B cell (primary cell): ENCODE results near the gene FOXN3. TPM values are rescaled to one million over a fixed set of nuclear protein-coding genes. Genes with fewer than 3 reads are reported as not detected.

Experiments
- ATAC-seq: fragments of 200-7000 bp; cut with Tn5 transposase; one replicate; pipeline ENCODE4 v1.10.0; 2021; ENCODE audit warnings: low read depth, mild to moderate bottlenecking, moderate number of reproducible peaks, moderate library complexity
- CTCF ChIA-PET: fragments of 350-600 bp; sonication (Branson Sonifier 250); formaldehyde crosslinking; loops from one replicate; lab custom pipeline; 2021; ENCODE audit warnings: antibody characterized with exemption, inconsistent platforms; lab: Charles Lee
- POLR2A ChIA-PET: fragments of 350-600 bp; sonication (Branson Sonifier 250); formaldehyde crosslinking; loops from one replicate; lab custom pipeline; 2021; ENCODE audit warnings: antibody characterized with exemption; lab: Charles Lee
- DNase-seq: peaks from one replicate; pipeline ENCODE4 v3.0.0; 2013
- H2AFZ ChIP-seq: 2 replicates; pipeline ENCODE4 v1.6.1; 2012; ENCODE audit warnings: mild to moderate bottlenecking, low read depth, low read length; ENCODE audit not compliant: insufficient read depth, poor library complexity, severe bottlenecking
- H3K27ac ChIP-seq, 2 donors: 1 replicate in 1 of 2; 2 replicates in 1 of 2; pipeline ENCODE4 v1.5.1; 2012 to 2013; ENCODE audit warnings: low read length in 2 of 2, mild to moderate bottlenecking in 2 of 2, moderate library complexity in 1 of 2
- H3K27me3 ChIP-seq, 4 experiments: fragments of 200-600 bp in 1 of 4; sonication (generic) in 1 of 4; replicated peaks in 1 of 4; 1 replicate in 2 of 4; 2 replicates in 2 of 4; pipeline versions ENCODE4 v1.6.1 to v1.7.0; 2013 to 2016; ENCODE audit warnings: low read length in 3 of 4, mild to moderate bottlenecking in 2 of 4, mixed read lengths in 1 of 4, moderate library complexity in 1 of 4; ENCODE audit not compliant: insufficient read depth in 4 of 4, control insufficient read depth in 3 of 4; ENCODE audit errors: control extremely low read depth in 1 of 4
- H3K36me3 ChIP-seq, 2 experiments: replicated peaks in 1 of 2; 1 replicate in 1 of 2; 2 replicates in 1 of 2; pipeline versions ENCODE4 v1.6.1 to v1.7.1; 2013; ENCODE audit warnings: low read length in 1 of 2; ENCODE audit not compliant: insufficient read depth in 2 of 2, control insufficient read depth in 1 of 2; ENCODE audit errors: control extremely low read depth in 1 of 2, extremely low read depth in 1 of 2
- H3K4me1 ChIP-seq, 2 donors: fragments of 200-600 bp in 1 of 2; sonication (generic) in 1 of 2; 1 replicate in 1 of 2; 2 replicates in 1 of 2; pipeline versions ENCODE4 v1.5.1 to v1.6.1; 2013 to 2017; ENCODE audit warnings: low read length in 2 of 2; ENCODE audit not compliant: control insufficient read depth in 2 of 2, insufficient read depth in 2 of 2
- H3K4me2 ChIP-seq: replicated peaks from 2 replicates; pipeline ENCODE3; 2012; ENCODE audit warnings: mild to moderate bottlenecking, low read depth, low read length; ENCODE audit not compliant: poor library complexity, severe bottlenecking
- H3K4me3 ChIP-seq, 5 experiments: fragments of 200-600 bp in 1 of 5; sonication (generic) in 1 of 5; 1 replicate in 3 of 5; 2 replicates in 2 of 5; pipeline versions ENCODE4 v1.5.1 to v1.7.0; 2011 to 2016; ENCODE audit warnings: low read length in 4 of 5, mild to moderate bottlenecking in 4 of 5, low read depth in 2 of 5, control low read depth in 1 of 5, moderate library complexity in 1 of 5; ENCODE audit not compliant: insufficient read depth in 1 of 5; ENCODE audit errors: control extremely low read depth in 1 of 5, extremely low read depth in 1 of 5
- H3K79me2 ChIP-seq: fragments of 200-600 bp; sonication (generic); one replicate; pipeline ENCODE4 v1.6.0; 2016; ENCODE audit warnings: low read length; ENCODE audit not compliant: control insufficient read depth, insufficient read depth
- H3K9ac ChIP-seq: fragments of 200-600 bp; sonication (generic); 2 replicates; pipeline ENCODE4 v1.6.1; 2017; ENCODE audit warnings: mild to moderate bottlenecking, low read length, moderate library complexity
- H3K9me3 ChIP-seq, 3 donors: one replicate each; pipeline versions ENCODE4 v1.6.1 to v1.7.1; 2013; ENCODE audit warnings: low read length in 2 of 3; ENCODE audit not compliant: control insufficient read depth in 2 of 3, insufficient read depth in 1 of 3; ENCODE audit errors: control extremely low read depth in 1 of 3
- H4K20me1 ChIP-seq: 2 replicates; pipeline ENCODE4 v1.6.0; 2012; ENCODE audit warnings: mild to moderate bottlenecking, low read length; ENCODE audit not compliant: insufficient read depth, control insufficient read depth, poor library complexity, severe bottlenecking
- H3K27ac Mint-ChIP-seq: one replicate; pipeline ENCODE4 v1.8.0; 2021; ENCODE audit warnings: mixed read lengths
- H3K27me3 Mint-ChIP-seq: one replicate; pipeline ENCODE4 v1.8.0; 2021; ENCODE audit warnings: mixed read lengths
- H3K4me1 Mint-ChIP-seq: one replicate; pipeline ENCODE4 v1.8.0; 2021; ENCODE audit warnings: mixed read lengths
- H3K4me3 Mint-ChIP-seq: one replicate; pipeline ENCODE4 v1.8.0; 2021; ENCODE audit warnings: mixed read lengths
- H3K9me3 Mint-ChIP-seq: one replicate; pipeline ENCODE4 v1.8.0; 2022; ENCODE audit warnings: mixed read lengths; ENCODE audit not compliant: insufficient read depth
- CTCF ChIP-seq: fragments of 200-600 bp; IDR thresholded peaks from one replicate; pipeline ENCODE4 v1.8.0; 2022; ENCODE audit warnings: antibody characterized with exemption, mild to moderate bottlenecking
- EZH2 ChIP-seq: IDR thresholded peaks from 2 replicates; pipeline ENCODE4 v1.6.1; 2012; ENCODE audit warnings: borderline replicate concordance, low read depth, mild to moderate bottlenecking, moderate library complexity, low read length; ENCODE audit not compliant: insufficient read depth, poor library complexity, severe bottlenecking
- WGBS: methylation state at CpG from one replicate; pipeline ENCODE4 v1.1.5; 2013; ENCODE audit warnings: missing lambda C conversion rate; ENCODE audit not compliant: insufficient coverage; 5-methylcytosine and 5-hydroxymethylcytosine counted together
- intact Hi-C: fragments of 100-400 bp; cut with micrococcal nuclease; formaldehyde crosslinking; loops from one replicate; pipeline ENCODE4 v1.10.0; 2022
- polyA plus RNA-seq: library from polyadenylated mRNA; depleted of rRNA; stranded (reverse); fragments of >200 nt; gene quantifications from 2 replicates; pipeline ENCODE4 v1.2.3, GENCODE V29; 2012
- total RNA-seq, 2 donors: library from RNA; stranded (reverse); fragments of 120-200 nt in 1 of 2; gene quantifications; 1 replicate in 1 of 2; 2 replicates in 1 of 2; pipeline versions ENCODE4 v1.2.3 to v1.2.4, GENCODE V29; 2013 to 2022

Gene FOXN3
- total and polyA plus RNA-seq, 2 donors (not counting 1 experiment from before 2014, with no cell fraction given): 80.6 to 98.2 TPM

- POLR2A ChIA-PET: no interaction called here
- Histone ChIP-seq H4K20me1 (no peaks in the 10 kb centered on the region), H3K27me3 (no peaks in the 10 kb centered on the region), H2AFZ (no peak overlapping the region), H3K9ac (no peak overlapping the region), H3K9me3 (no peaks in the 10 kb centered on the region), H3K79me2 (peaks cover 13% of the 10 kb centered on the region), H3K4me3 (no peak overlapping the region), H3K4me1 (peaks cover 7 to 11% of the 10 kb centered on the region in 2 donors), H3K27ac (peak overlapping the region in 1 of 2 donors; percentile 39), H3K4me2 (no peak overlapping the region), H3K36me3 (peaks cover 3 to 32% of the 10 kb centered on the region in 2 experiments)
- ATAC-seq (no peak), DNase-seq (no peak)
- TF ChIP-seq CTCF (no peak), EZH2 (no peak)
- no peaks in the 10 kb centered on the region for H3K9me3 Mint-ChIP-seq
- no peaks in the 10 kb centered on the region for H3K27me3 Mint-ChIP-seq
- CTCF ChIA-PET: interaction anchor here (0.9 to 4.9 kb wide), 12 partner anchors 8 to 736 kb away, joined by 3 to 27 read pairs (median 4); no protein-coding TSS in a partner anchor
- intact Hi-C loops: loop anchor here (5.0 kb wide), 1 partner anchor 203 kb away; no protein-coding TSS in a partner anchor
- no peak overlapping the region for H3K4me3 Mint-ChIP-seq
- peak overlapping the region; percentile 33 for H3K27ac Mint-ChIP-seq
- WGBS: 96% methylated on average over 4 of the region's 7 CpGs
- peaks cover 19% of the 10 kb centered on the region for H3K4me1 Mint-ChIP-seq
These were observed 238.1 kb downstream of the FOXN3 start for GRCh38 chr14:89178800-89179535.

GRCh38 chr14:89178376-89178775 lies 238.7 kb downstream of the FOXN3 start:
- DNase-seq (no peak), ATAC-seq (no peak)
- Histone ChIP-seq H3K4me2 (no peak overlapping the region), H3K27me3 (no peaks in the 10 kb centered on the region), H3K9ac (no peak overlapping the region), H2AFZ (no peak overlapping the region), H3K4me1 (peaks cover 7 to 11% of the 10 kb centered on the region in 2 donors), H3K9me3 (no peaks in the 10 kb centered on the region), H4K20me1 (no peaks in the 10 kb centered on the region), H3K36me3 (peaks cover 0 to 28% of the 10 kb centered on the region in 2 experiments), H3K4me3 (no peak overlapping the region), H3K79me2 (peaks cover 11% of the 10 kb centered on the region), H3K27ac (peak overlapping the region in 1 of 2 donors; percentile 39)
- ChIA-PET POLR2A (interaction anchor here (0.9 kb wide), 1 partner anchor 238 kb away, joined by 3 read pairs; no protein-coding TSS in a partner anchor), CTCF (interaction anchor here (0.8 to 4.9 kb wide), 23 partner anchors 9 to 608 kb away, joined by 3 to 27 read pairs (median 5); no protein-coding TSS in a partner anchor)
- WGBS: no CpG with 5 or more reads among the region's 2 CpGs
- H3K4me3 Mint-ChIP-seq: no peak overlapping the region
- intact Hi-C loops: loop anchor here (5.0 kb wide), 1 partner anchor 204 kb away; no protein-coding TSS in a partner anchor
- peak overlapping the region; percentile 33 for H3K27ac Mint-ChIP-seq
- H3K27me3 Mint-ChIP-seq: no peaks in the 10 kb centered on the region
- H3K4me1 Mint-ChIP-seq: peaks cover 19% of the 10 kb centered on the region
- TF ChIP-seq EZH2 (no peak), CTCF (no peak)
- H3K9me3 Mint-ChIP-seq: no peaks in the 10 kb centered on the region
